Large intestine (tissue), 3 donors: ENCODE results near the gene CDKN2C. TPM values are rescaled to one million over a fixed set of nuclear protein-coding genes. Genes with fewer than 3 reads are reported as not detected.

ENCODE experiments used
- DNase-seq, 2 donors: peaks; one replicate each; pipeline versions ENCODE4 v3.0.0 to v3.0.0-alpha.2; 2013
- H3K27ac ChIP-seq: one replicate; pipeline ENCODE4 v1.5.1; 2013; ENCODE audit warnings: low read length
- H3K27me3 ChIP-seq: 2 replicates; pipeline ENCODE4 v1.6.1; 2013; ENCODE audit warnings: low read length; ENCODE audit not compliant: control insufficient read depth, insufficient read depth
- H3K36me3 ChIP-seq: 2 replicates; pipeline ENCODE4 v1.6.1; 2013; ENCODE audit warnings: low read length; ENCODE audit not compliant: control insufficient read depth, insufficient read depth
- H3K4me1 ChIP-seq: one replicate; pipeline ENCODE4 v1.6.1; 2013; ENCODE audit warnings: low read length; ENCODE audit not compliant: control insufficient read depth, insufficient read depth
- H3K4me3 ChIP-seq: one replicate; pipeline ENCODE4 v1.5.1; 2013; ENCODE audit warnings: low read length
- H3K9me3 ChIP-seq: one replicate; pipeline ENCODE4 v1.6.1; 2013; ENCODE audit warnings: mild to moderate bottlenecking, low read depth, low read length, moderate library complexity; ENCODE audit not compliant: control insufficient read depth
- polyA plus RNA-seq: library from polyadenylated mRNA; unstranded; fragments of 120-200 nt; gene quantifications from one replicate; pipeline ENCODE4 v1.2.1, GENCODE V29; 2013

Gene CDKN2C
- polyA plus RNA-seq, 1 donor: 5.2 TPM

GRCh38 chr1:51019811-51020210 is 49.8 kb downstream of the CDKN2C start:
- Histone ChIP-seq H3K36me3 (no peaks in the 10 kb centered on the region), H3K4me1 (no peaks in the 10 kb centered on the region), H3K27ac (no peak overlapping the region), H3K27me3 (no peaks in the 10 kb centered on the region), H3K9me3 (no peaks in the 10 kb centered on the region), H3K4me3 (no peak overlapping the region)
- no peak for DNase-seq

Other genes starting within 250 kb of the CDKN2C start
- 47.1 TPM for gene FAF1, start 10.0 kb upstream of the CDKN2C start, polyA plus RNA-seq
- not detected for gene C1orf185, start 132.0 kb downstream of the CDKN2C start, polyA plus RNA-seq